H1 (cell line): Measurements from ENCODE around the gene PEX13. TPM values are rescaled to one million over a fixed set of nuclear protein-coding genes. Genes with fewer than 3 reads are reported as not detected.

Source experiments
- CTCF ChIA-PET: fragments of 300-600 bp; sonication (Branson Sonifier 250); formaldehyde crosslinking; loops from one replicate; lab custom pipeline; 2021; ENCODE audit not compliant: partially characterized antibody; lab: Charles Lee
- POLR2A ChIA-PET: fragments of 300-600 bp; sonication (Branson Sonifier 250); formaldehyde crosslinking; loops from one replicate; lab custom pipeline; 2021; ENCODE audit warnings: inconsistent platforms; ENCODE audit not compliant: partially characterized antibody; lab: Charles Lee
- DNase-seq, 2 experiments: peaks; one replicate each; pipeline versions ENCODE4 v3.0.0 to v3.0.0-alpha.2; 2010 to 2022; ENCODE audit warnings: low spot score in 2 of 2, low read depth in 1 of 2, mixed read lengths in 1 of 2
- FAIRE-seq: peaks from 2 replicates; lab custom pipeline; 2011; peaks lifted over from hg19 to GRCh38; lab: Jason Lieb, UNC
- H2AFZ ChIP-seq: 2 replicates; pipeline ENCODE4 v1.8.1; 2012; ENCODE audit warnings: low read length, inconsistent platforms
- H2AK5ac ChIP-seq: 2 replicates; pipeline ENCODE4 v1.6.1; 2013; ENCODE audit warnings: low read depth, low read length
- H2BK120ac ChIP-seq: replicated peaks from 2 replicates; pipeline ENCODE3; 2013; ENCODE audit warnings: low read depth, low read length, inconsistent platforms
- H2BK12ac ChIP-seq: 2 replicates; pipeline ENCODE4 v1.6.1; 2013; ENCODE audit warnings: low read depth, low read length
- H2BK15ac ChIP-seq: 2 replicates; pipeline ENCODE4 v1.6.1; 2013; ENCODE audit warnings: low read length
- H2BK20ac ChIP-seq: 2 replicates; pipeline ENCODE4 v1.6.1; 2013; ENCODE audit warnings: low read length
- H2BK5ac ChIP-seq: 2 replicates; pipeline ENCODE4 v1.6.1; 2013; ENCODE audit warnings: low read depth, low read length
- H3K14ac ChIP-seq: 2 replicates; pipeline ENCODE4 v1.6.1; 2013; ENCODE audit warnings: inconsistent platforms; ENCODE audit not compliant: insufficient read length
- H3K18ac ChIP-seq: 2 replicates; pipeline ENCODE4 v1.6.1; 2013; ENCODE audit warnings: low read length; ENCODE audit errors: extremely low read depth
- H3K23ac ChIP-seq: 2 replicates; pipeline ENCODE4 v1.6.1; 2013; ENCODE audit warnings: inconsistent platforms; ENCODE audit not compliant: insufficient read length
- H3K23me2 ChIP-seq: 2 replicates; pipeline ENCODE4 v1.6.1; 2013; ENCODE audit warnings: low read depth, low read length
- H3K27ac ChIP-seq: 2 replicates; pipeline ENCODE4 v1.6.1; 2011; ENCODE audit warnings: low read depth, low read length, inconsistent platforms
- H3K27me3 ChIP-seq, 4 experiments: replicated peaks in 1 of 4; 1 replicate in 1 of 4; 2 replicates in 3 of 4; pipeline versions ENCODE4 v1.6.1 to v1.8.1; 2011 to 2013; ENCODE audit warnings: low read length in 3 of 4, mild to moderate bottlenecking in 3 of 4, inconsistent platforms in 2 of 4, mixed read lengths in 2 of 4, moderate library complexity in 1 of 4; ENCODE audit not compliant: control insufficient read depth in 3 of 4, insufficient read depth in 3 of 4; ENCODE audit errors: extremely low read depth in 1 of 4
- H3K36me3 ChIP-seq, 4 experiments: 2 replicates each; pipeline versions ENCODE4 v1.6.1 to v1.8.1; 2011 to 2013; ENCODE audit warnings: mild to moderate bottlenecking in 4 of 4, low read length in 3 of 4, moderate library complexity in 2 of 4, control low read depth in 1 of 4, inconsistent platforms in 1 of 4; ENCODE audit not compliant: insufficient read depth in 4 of 4, control insufficient read depth in 2 of 4
- H3K4ac ChIP-seq: replicated peaks from 2 replicates; pipeline ENCODE3; 2013; ENCODE audit warnings: low read length, low read depth, mixed read lengths, inconsistent platforms; ENCODE audit not compliant: insufficient read length
- H3K4me1 ChIP-seq, 4 experiments: replicated peaks in 1 of 4; 1 replicate in 1 of 4; 2 replicates in 3 of 4; pipeline versions ENCODE4 v1.6.1 to v1.8.1; 2011 to 2013; ENCODE audit warnings: low read length in 3 of 4, inconsistent platforms in 2 of 4, mixed read lengths in 1 of 4; ENCODE audit not compliant: insufficient read depth in 4 of 4, control insufficient read depth in 3 of 4
- H3K4me2 ChIP-seq, 2 experiments: 2 replicates each; pipeline versions ENCODE4 v1.6.1 to v1.8.1; 2011 to 2013; ENCODE audit warnings: low read depth in 2 of 2, low read length in 2 of 2, control low read depth in 1 of 2, inconsistent platforms in 1 of 2, mild to moderate bottlenecking in 1 of 2; ENCODE audit not compliant: insufficient read depth in 1 of 2
- H3K4me3 ChIP-seq, 4 experiments: fragments of 200-600, 300-600 bp in 1 of 4; sonication (generic), shearing (Covaris generic), sonication (Bioruptor Twin) in 1 of 4; 2 replicates each; pipeline versions ENCODE4 v1.5.1 to v1.8.1; 2011 to 2016; ENCODE audit warnings: low read length in 4 of 4, low read depth in 3 of 4, control low read depth in 2 of 4, inconsistent platforms in 2 of 4, mild to moderate bottlenecking in 2 of 4, mixed read lengths in 1 of 4, moderate library complexity in 1 of 4; ENCODE audit not compliant: insufficient read depth in 2 of 4; ENCODE audit errors: extremely low read depth in 1 of 4
- H3K56ac ChIP-seq: replicated peaks from 2 replicates; pipeline ENCODE3; 2013; ENCODE audit warnings: low read depth, mild to moderate bottlenecking, mixed read lengths, low read length, inconsistent platforms; ENCODE audit not compliant: insufficient read length
- H3K79me1 ChIP-seq: 2 replicates; pipeline ENCODE4 v1.6.1; 2013; ENCODE audit warnings: low read depth, low read length, control low read depth
- H3K79me2 ChIP-seq, 2 experiments: 2 replicates each; pipeline versions ENCODE4 v1.6.1 to v1.8.1; 2012 to 2013; ENCODE audit warnings: low read length in 2 of 2, mild to moderate bottlenecking in 2 of 2, inconsistent platforms in 1 of 2; ENCODE audit not compliant: insufficient read depth in 2 of 2, control insufficient read depth in 1 of 2
- H3K9ac ChIP-seq, 4 experiments: replicated peaks in 1 of 4; 1 replicate in 1 of 4; 2 replicates in 3 of 4; pipeline versions ENCODE4 v1.6.1 to v1.8.1; 2011 to 2013; ENCODE audit warnings: low read depth in 3 of 4, low read length in 3 of 4, control low read depth in 2 of 4, mild to moderate bottlenecking in 2 of 4, moderate library complexity in 2 of 4, inconsistent platforms in 1 of 4; ENCODE audit errors: extremely low read depth in 1 of 4
- H3K9me3 ChIP-seq, 2 experiments: 2 replicates each; pipeline versions ENCODE4 v1.6.1 to v1.8.1; 2012 to 2013; ENCODE audit warnings: mild to moderate bottlenecking in 2 of 2, moderate library complexity in 2 of 2, control low read depth in 1 of 2, inconsistent platforms in 1 of 2, low read depth in 1 of 2, low read length in 1 of 2, mixed read lengths in 1 of 2; ENCODE audit not compliant: insufficient read depth in 2 of 2
- H4K20me1 ChIP-seq, 2 experiments: replicated peaks in 1 of 2; 2 replicates each; pipeline versions ENCODE3 to v1.8.1; 2011 to 2013; ENCODE audit warnings: inconsistent platforms in 2 of 2, low read length in 2 of 2, mild to moderate bottlenecking in 1 of 2; ENCODE audit not compliant: insufficient read depth in 2 of 2, control insufficient read depth in 1 of 2
- H4K5ac ChIP-seq: 2 replicates; pipeline ENCODE4 v1.6.1; 2013; ENCODE audit warnings: low read length, low read depth, mixed read lengths, inconsistent platforms; ENCODE audit not compliant: insufficient read length
- H4K8ac ChIP-seq: 2 replicates; pipeline ENCODE4 v1.8.0; 2013; ENCODE audit warnings: mild to moderate bottlenecking, moderate library complexity, low read length, inconsistent platforms; ENCODE audit not compliant: insufficient read depth; ENCODE audit errors: extremely low read depth
- H4K91ac ChIP-seq: replicated peaks from 2 replicates; pipeline ENCODE3; 2013; ENCODE audit warnings: low read length, mixed read lengths, inconsistent platforms; ENCODE audit not compliant: insufficient read length
- CEBPB ChIP-seq: IDR thresholded peaks from 2 replicates; pipeline ENCODE4 v1.6.1; 2012; ENCODE audit warnings: low read depth, low read length
- EGR1 ChIP-seq: IDR thresholded peaks from 2 replicates; pipeline ENCODE4 v1.6.1; 2011; ENCODE audit warnings: low read depth, low read length, borderline replicate concordance
- EP300 ChIP-seq, 2 experiments: IDR thresholded peaks; 1 replicate in 1 of 2; 2 replicates in 1 of 2; pipeline ENCODE4 v1.6.1; 2011 to 2012; ENCODE audit warnings: low read depth in 2 of 2, low read length in 2 of 2, mild to moderate bottlenecking in 2 of 2, borderline replicate concordance in 1 of 2, inconsistent platforms in 1 of 2, moderate library complexity in 1 of 2
- JUND ChIP-seq: IDR thresholded peaks from 2 replicates; pipeline ENCODE4 v1.6.1; 2011; ENCODE audit warnings: mild to moderate bottlenecking, improper control_type of control experiment, low read length
- NANOG ChIP-seq: IDR thresholded peaks from 2 replicates; pipeline ENCODE4 v1.6.1; 2011; ENCODE audit warnings: low read length, low read depth, mild to moderate bottlenecking, inconsistent platforms; ENCODE audit not compliant: insufficient read depth, poor library complexity, severe bottlenecking
- RXRA ChIP-seq: IDR thresholded peaks from 2 replicates; pipeline ENCODE4 v1.6.1; 2011; ENCODE audit warnings: low read depth, mild to moderate bottlenecking, low read length, moderate library complexity; ENCODE audit not compliant: insufficient read depth
- SAP30 ChIP-seq: fragments of 300-600 bp; sonication (generic); IDR thresholded peaks from 2 replicates; pipeline ENCODE4 v1.7.1; 2012; ENCODE audit warnings: low read length, moderate library complexity, mild to moderate bottlenecking, inconsistent platforms; ENCODE audit not compliant: insufficient read depth, insufficient replicate concordance
- SIN3A ChIP-seq, 2 experiments: IDR thresholded peaks in 1 of 2; conservative IDR thresholded peaks in 1 of 2; 2 replicates each; pipeline ENCODE4 v1.6.1; 2011 to 2012; ENCODE audit warnings: low read length in 2 of 2, improper control_type of control experiment in 1 of 2, low read depth in 1 of 2, mild to moderate bottlenecking in 1 of 2
- YY1 ChIP-seq: IDR thresholded peaks from 2 replicates; pipeline ENCODE4 v1.6.1; 2011; ENCODE audit warnings: low read depth, mild to moderate bottlenecking, low read length
- ZNF274 ChIP-seq: IDR thresholded peaks from 2 replicates; pipeline ENCODE4 v1.7.0; 2012; ENCODE audit warnings: low read length, borderline replicate concordance; ENCODE audit errors: extremely low read depth
- WGBS, 2 experiments: shearing (Covaris generic) in 1 of 2; methylation state at CpG; one replicate each; pipeline versions ENCODE4 v1.1.6 to v1.1.7; 2013 to 2015; ENCODE audit warnings: low lambda C conversion rate in 2 of 2, mixed read lengths in 2 of 2, inconsistent platforms in 1 of 2, low coverage in 1 of 2, missing lambda C conversion rate in 1 of 2; ENCODE audit not compliant: insufficient replicate concordance in 2 of 2, insufficient coverage in 1 of 2, insufficient read length in 1 of 2; ENCODE audit errors: extremely low coverage in 1 of 2, missing lambda C conversion rate in 1 of 2; 5-methylcytosine and 5-hydroxymethylcytosine counted together
- polyA plus RNA-seq, 7 experiments: library from polyadenylated mRNA; depleted of rRNA in 3 of 7; stranded (reverse) in 5 of 7; unstranded in 2 of 7; fragments of >200 nt in 5 of 7; fragments of 200-250 nt in 2 of 7; gene quantifications; 1 replicate in 5 of 7; 2 replicates in 1 of 7; 4 replicates in 1 of 7; pipeline versions ENCODE4 v1.2.1 to v1.2.3, GENCODE V29; 2011 to 2013; ENCODE audit warnings: missing spikeins in 2 of 7, mixed read lengths in 2 of 7
- total RNA-seq: library from RNA; stranded (reverse); fragmentation: NEBNext Ultra II Directional; extraction: Animal tissue kit (Norgen Biotek cat#: 25700); gene quantifications from 2 replicates; pipeline ENCODE4 v1.2.1, GENCODE V29; 2021

The PEX13 gene
- total and polyA plus RNA-seq, 2 of the 8 experiments (the other 6 are each of a cell fraction or from before 2014, with no cell fraction given), result 16.8 to 22.3 TPM

GRCh38 chr2:60980071-60980815, 37.3 kb upstream of the PEX13 start:
- no peak for FAIRE-seq
- no peak overlapping the region for H4K8ac ChIP-seq
- H3K4me3 ChIP-seq, result no peak overlapping the region
- no peaks in the 10 kb centered on the region for H3K23me2 ChIP-seq
- no peak overlapping the region for H3K14ac ChIP-seq
- no peak overlapping the region for H2BK5ac ChIP-seq
- ChIA-PET POLR2A (no interaction called here), CTCF (no interaction called here)
- H3K56ac ChIP-seq, result no peak overlapping the region
- H3K79me2 ChIP-seq, result no peaks in the 10 kb centered on the region
- H3K9me3 ChIP-seq, result no peaks in the 10 kb centered on the region
- no peak overlapping the region for H3K4me2 ChIP-seq
- H3K4me1 ChIP-seq, result no peaks in the 10 kb centered on the region
- no peak overlapping the region for H2BK20ac ChIP-seq
- H3K79me1 ChIP-seq, result no peaks in the 10 kb centered on the region
- H2AFZ ChIP-seq, result no peak overlapping the region
- no peak overlapping the region for H3K4ac ChIP-seq
- no peak overlapping the region for H3K18ac ChIP-seq
- no peak overlapping the region for H4K91ac ChIP-seq
- no peak overlapping the region for H2BK15ac ChIP-seq
- no peak overlapping the region for H2BK120ac ChIP-seq
- no peak overlapping the region for H3K9ac ChIP-seq
- no peak overlapping the region for H3K23ac ChIP-seq
- H4K20me1 ChIP-seq, result no peaks in the 10 kb centered on the region
- H2AK5ac ChIP-seq, result no peak overlapping the region
- H2BK12ac ChIP-seq, result no peak overlapping the region
- H4K5ac ChIP-seq, result no peak overlapping the region
- H3K36me3 ChIP-seq, result no peaks in the 10 kb centered on the region
- no peaks in the 10 kb centered on the region for H3K27me3 ChIP-seq
- no peak overlapping the region for H3K27ac ChIP-seq
- DNase-seq, result no peak
- WGBS, 2 experiments, result 88% methylated on average over 3 of the region's 3 CpGs; no CpG with 5 or more reads in 1 of the 2 experiments
- TF ChIP-seq EGR1 (no peak), SIN3A (conservative IDR thresholded peaks at IDR 0.05 in 1 of 2, IDR thresholded peaks at IDR 0.05 in 1 of 2; ENCODE audit: low read depth in 1 of 2, low read length in 2 of 2) (no peak), CEBPB (no peak), NANOG (no peak), SAP30 (no peak), EP300 (IDR thresholded peaks at IDR 0.05; ENCODE audit: borderline replicate concordance in 1 of 2, low read depth in 2 of 2, low read length in 2 of 2) (no peak), JUND (no peak), ZNF274 (no peak), RXRA (no peak), YY1 (no peak)
